ENCODE results near the gene HSD3B7. TPM values are rescaled to one million over a fixed set of nuclear protein-coding genes. Genes with fewer than 3 reads are reported as not detected.

HSD3B7 gene
- total RNA-seq, 1 experiment from 2014 or later, result 5.5 TPM

- Histone ChIP-seq H3K27ac (ENCODE audit: insufficient read length, low read depth, low read length) (no peak overlapping the region), H4K5ac (ENCODE audit: insufficient read length, low read depth, low read length) (no peak overlapping the region)
- H3K27ac Mint-ChIP-seq, result no peak overlapping the region
These were observed 17.2 kb upstream of the HSD3B7 start for GRCh38 chr16:30967795-30968194.

More at GRCh38 chr16:30967795-30968194, 17.2 kb upstream of the HSD3B7 start:
- H3K27me3 Mint-ChIP-seq (ENCODE audit: low read depth), result no peaks in the 10 kb centered on the region; the same call in 1 of the 2 replicates
- Histone ChIP-seq H4K20me1 (ENCODE audit: control insufficient read depth, insufficient read depth, insufficient read length) (peaks cover 1% of the 10 kb centered on the region), H3K14ac (ENCODE audit: insufficient read depth, low read length) (no peak overlapping the region), H3K4ac (ENCODE audit: low read depth, low read length) (no peak overlapping the region), H2BK12ac (ENCODE audit: insufficient read length, low read depth, low read length) (no peak overlapping the region), H3K4me1 (ENCODE audit: insufficient read depth, low read length) (no peaks in the 10 kb centered on the region), H3T11ph (ENCODE audit: low read length) (no peak overlapping the region), H3K18ac (ENCODE audit: insufficient read length, low read depth, low read length) (no peak overlapping the region), H2BK15ac (ENCODE audit: low read depth, low read length) (no peak overlapping the region), H3K27me3 (ENCODE audit: insufficient read depth, low read length) (no peaks in the 10 kb centered on the region), H3K23me2 (ENCODE audit: insufficient read length, low read depth, low read length, poor library complexity, severe bottlenecking) (no peaks in the 10 kb centered on the region), H3K79me1 (ENCODE audit: insufficient read depth, low read depth, low read length, poor library complexity, severe bottlenecking) (no peaks in the 10 kb centered on the region), H3K9ac (ENCODE audit: extremely low read depth, insufficient read length, low read length) (no peak overlapping the region), H4K8ac (replicated peaks; ENCODE audit: insufficient read length, low read depth, low read length) (no peak overlapping the region), H3K9me3 (ENCODE audit: control insufficient read depth, low read depth, low read length) (no peaks in the 10 kb centered on the region), H2BK120ac (ENCODE audit: low read depth, low read length, poor library complexity, severe bottlenecking) (no peak overlapping the region), H3K23ac (ENCODE audit: insufficient read length, low read depth, low read length) (no peak overlapping the region), H2AK5ac (ENCODE audit: insufficient read length, low read length) (no peak overlapping the region), H2BK5ac (ENCODE audit: insufficient read length, low read length) (no peak overlapping the region), H3K56ac (ENCODE audit: insufficient read length, low read depth, low read length) (no peak overlapping the region), H2AFZ (ENCODE audit: low read length) (no peak overlapping the region), H3K79me2 (ENCODE audit: insufficient read depth, low read length) (no peaks in the 10 kb centered on the region), H3K4me2 (ENCODE audit: insufficient read depth, insufficient read length, low read length) (no peak overlapping the region), H2BK20ac (ENCODE audit: low read depth, low read length, poor library complexity, severe bottlenecking) (no peak overlapping the region), H4K91ac (ENCODE audit: insufficient read length, low read depth, low read length) (no peak overlapping the region)
- TF ChIP-seq CTCF (conservative IDR thresholded peaks at IDR 0.05), result no peak
- no peaks in the 10 kb centered on the region; a peak in 1 of 4 replicates for H3K4me1 Mint-ChIP-seq
- DNase-seq, result no peak
- no peaks in the 10 kb centered on the region for H3K9me3 Mint-ChIP-seq
- no CpG with 5 or more reads among the region's 4 CpGs for WGBS (ENCODE audit: extremely low coverage, insufficient read length, low lambda C conversion rate)
- peaks cover 60 to 89% (median 85%) of the 10 kb centered on the region in 3 experiments for H3K36me3 Mint-ChIP-seq (ENCODE audit: insufficient read depth in 1 of 3, low read depth in 3 of 3)
- H3K4me3 Mint-ChIP-seq, result no peak overlapping the region
